ENCODE results near the gene MS4A2.

- TF ChIP-seq POLR2AphosphoS5 (IDR thresholded peaks at IDR 0.05; ENCODE audit: low read depth, low read length) = no peak
- TF ChIP-seq REST (IDR thresholded peaks at IDR 0.05; ENCODE audit: insufficient read depth in 1 of 2, low read depth in 2 of 2, low read length in 2 of 2) = no peak
- TF ChIP-seq TAF1 (IDR thresholded peaks at IDR 0.05; ENCODE audit: borderline replicate concordance, insufficient read depth, low read length) = no peak
These were observed 10.5 kb upstream of the MS4A2 start for GRCh38 chr11:60077981-60078380.

All from PFSK-1 (cell line).